ENCODE measurements around the gene COL8A1. TPM values are rescaled to one million over a fixed set of nuclear protein-coding genes. Genes with fewer than 3 reads are reported as not detected.

Gene COL8A1
- total RNA-seq, 1 donor from 2014 or later = 95.1 TPM

DNA sequence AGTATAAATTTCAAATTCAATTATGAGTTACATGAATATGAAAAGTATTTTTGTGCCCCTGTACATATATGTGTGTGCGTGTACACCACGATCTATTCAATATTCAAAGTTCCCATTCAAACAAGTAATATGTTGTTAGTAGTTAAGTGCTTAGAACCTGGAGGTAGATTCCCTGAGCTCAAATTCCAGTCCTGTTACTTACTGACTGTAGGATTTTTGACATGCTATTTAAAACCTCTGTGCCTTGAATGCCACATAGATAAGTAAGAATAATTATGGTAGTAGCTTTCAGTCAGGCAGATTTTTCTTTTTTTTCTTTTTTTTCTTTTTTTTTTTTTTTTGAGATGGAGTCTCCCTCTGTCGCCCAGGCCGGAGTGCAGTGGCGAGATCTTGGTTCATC, 126.0 kb downstream of the COL8A1 start:
- peaks cover 7% of the 10 kb centered on the region for H3K4me1 ChIP-seq
- no peaks in the 10 kb centered on the region for H3K9me3 ChIP-seq
- no peaks in the 10 kb centered on the region for H3K36me3 ChIP-seq
- TF ChIP-seq, protein P1, sequence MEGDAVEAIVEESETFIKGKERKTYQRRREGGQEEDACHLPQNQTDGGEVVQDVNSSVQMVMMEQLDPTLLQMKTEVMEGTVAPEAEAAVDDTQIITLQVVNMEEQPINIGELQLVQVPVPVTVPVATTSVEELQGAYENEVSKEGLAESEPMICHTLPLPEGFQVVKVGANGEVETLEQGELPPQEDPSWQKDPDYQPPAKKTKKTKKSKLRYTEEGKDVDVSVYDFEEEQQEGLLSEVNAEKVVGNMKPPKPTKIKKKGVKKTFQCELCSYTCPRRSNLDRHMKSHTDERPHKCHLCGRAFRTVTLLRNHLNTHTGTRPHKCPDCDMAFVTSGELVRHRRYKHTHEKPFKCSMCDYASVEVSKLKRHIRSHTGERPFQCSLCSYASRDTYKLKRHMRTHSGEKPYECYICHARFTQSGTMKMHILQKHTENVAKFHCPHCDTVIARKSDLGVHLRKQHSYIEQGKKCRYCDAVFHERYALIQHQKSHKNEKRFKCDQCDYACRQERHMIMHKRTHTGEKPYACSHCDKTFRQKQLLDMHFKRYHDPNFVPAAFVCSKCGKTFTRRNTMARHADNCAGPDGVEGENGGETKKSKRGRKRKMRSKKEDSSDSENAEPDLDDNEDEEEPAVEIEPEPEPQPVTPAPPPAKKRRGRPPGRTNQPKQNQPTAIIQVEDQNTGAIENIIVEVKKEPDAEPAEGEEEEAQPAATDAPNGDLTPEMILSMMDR (IDR thresholded peaks at IDR 0.05) = no peak
- H3K27ac ChIP-seq = no peak overlapping the region
- no peak for DNase-seq
- intact Hi-C loops (cut with DNase I) = no loop called here
- H3K4me3 ChIP-seq = no peak overlapping the region
- no peaks in the 10 kb centered on the region for H3K27me3 ChIP-seq
- ATAC-seq = no peak

DNA sequence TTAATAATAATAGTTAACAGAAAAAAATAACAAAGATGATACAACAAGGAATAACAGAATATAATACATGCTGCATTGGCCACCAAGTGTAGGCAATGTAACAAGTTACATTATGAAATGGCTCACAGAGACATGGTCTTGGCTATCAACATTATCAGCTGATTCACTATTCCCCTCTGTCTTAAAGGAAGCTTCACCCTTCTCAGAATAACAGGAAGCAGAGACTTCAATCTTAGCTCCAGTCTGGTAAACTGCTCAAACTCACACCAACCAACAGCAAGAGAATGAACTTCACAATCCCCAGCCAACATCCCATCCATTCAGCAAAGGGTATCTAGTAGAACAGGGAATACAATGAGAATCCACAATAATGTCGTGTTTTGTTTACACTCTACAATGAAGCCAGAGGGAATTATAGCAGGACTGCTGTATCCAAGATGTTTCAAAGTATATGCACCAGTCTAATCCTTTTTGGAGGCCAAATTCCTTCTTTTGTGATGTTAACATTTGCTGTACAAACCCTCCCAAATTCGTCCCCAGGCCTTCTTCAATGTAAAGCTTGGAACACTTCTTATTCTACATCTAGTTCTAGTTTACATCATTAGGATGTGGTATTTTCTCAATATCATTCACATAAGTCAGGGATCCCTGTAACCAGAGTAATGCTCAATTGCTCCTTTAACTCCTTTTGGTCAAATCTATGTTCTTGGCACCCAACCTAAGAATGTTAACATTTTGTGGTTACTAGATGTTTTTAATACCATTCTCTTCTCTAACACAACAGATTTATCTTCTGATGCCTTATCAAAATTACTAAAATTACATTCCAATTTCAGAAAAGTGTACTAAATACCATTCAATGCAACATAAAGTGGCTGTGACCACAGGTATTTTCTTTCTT, 126.9 kb downstream of the COL8A1 start:
- TF ChIP-seq, protein P1 (IDR thresholded peaks at IDR 0.05) = no peak
- no peak overlapping the region for H3K4me3 ChIP-seq
- H3K4me1 ChIP-seq = peaks cover 6% of the 10 kb centered on the region
- H3K36me3 ChIP-seq = no peaks in the 10 kb centered on the region
- no peaks in the 10 kb centered on the region for H3K9me3 ChIP-seq
- DNase-seq (no peak), ATAC-seq (no peak)
- no peak overlapping the region for H3K27ac ChIP-seq
- H3K27me3 ChIP-seq = no peaks in the 10 kb centered on the region
- intact Hi-C loops (cut with DNase I) = no loop called here

DNA sequence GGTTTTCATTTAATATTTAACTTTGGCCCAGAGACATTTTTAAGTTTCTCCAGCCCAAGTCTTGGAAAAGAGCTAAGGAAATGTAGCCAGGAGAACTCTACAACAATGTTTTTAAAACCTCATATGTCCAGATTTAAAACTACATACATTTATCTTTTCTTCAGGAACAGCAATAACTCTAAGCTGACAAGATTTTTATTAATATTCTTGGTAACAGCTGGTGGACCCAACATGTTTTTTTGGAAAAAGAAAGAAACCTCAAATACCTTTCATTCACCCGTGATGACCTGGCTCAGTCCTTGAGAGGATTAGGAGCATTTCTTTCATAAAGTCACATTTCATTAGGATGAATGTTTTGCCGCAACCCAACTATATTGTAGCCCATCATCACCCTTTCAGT, 128.9 kb downstream of the COL8A1 start:
- Histone ChIP-seq H3K4me3 (no peak overlapping the region), H3K9me3 (no peaks in the 10 kb centered on the region), H3K27me3 (no peaks in the 10 kb centered on the region), H3K27ac (no peak overlapping the region), H3K4me1 (no peaks in the 10 kb centered on the region), H3K36me3 (no peaks in the 10 kb centered on the region)
- TF ChIP-seq, protein P1 (IDR thresholded peaks at IDR 0.05) = no peak
- DNase-seq = no peak
- intact Hi-C loops (cut with DNase I) = no loop called here
- no peak for ATAC-seq

DNA sequence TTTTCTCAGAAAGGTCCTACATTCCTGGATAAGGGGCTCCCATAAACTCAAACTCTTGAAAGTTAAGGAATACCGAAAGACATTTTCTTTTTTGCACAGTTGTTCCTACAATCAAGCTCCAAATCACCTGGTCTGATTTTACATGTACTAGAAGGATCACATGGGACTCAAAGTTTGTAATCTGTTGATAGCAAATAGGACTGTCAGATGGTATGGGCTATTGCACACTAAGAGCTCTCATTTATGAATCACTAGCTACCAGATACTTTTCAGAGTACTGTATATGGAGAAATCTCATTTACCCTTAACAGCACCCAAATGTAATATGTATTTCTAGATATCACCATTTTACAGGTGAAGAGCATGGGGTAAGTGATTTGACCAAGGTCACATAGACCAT, 129.7 kb downstream of the COL8A1 start:
- H3K27me3 ChIP-seq = no peaks in the 10 kb centered on the region
- no peaks in the 10 kb centered on the region for H3K9me3 ChIP-seq
- intact Hi-C loops (cut with DNase I) = no loop called here
- H3K4me3 ChIP-seq = no peak overlapping the region
- no peaks in the 10 kb centered on the region for H3K36me3 ChIP-seq
- ATAC-seq = no peak
- no peak overlapping the region for H3K27ac ChIP-seq
- TF ChIP-seq, protein P1 (IDR thresholded peaks at IDR 0.05) = no peak
- no peak for DNase-seq
- no peaks in the 10 kb centered on the region for H3K4me1 ChIP-seq

DNA sequence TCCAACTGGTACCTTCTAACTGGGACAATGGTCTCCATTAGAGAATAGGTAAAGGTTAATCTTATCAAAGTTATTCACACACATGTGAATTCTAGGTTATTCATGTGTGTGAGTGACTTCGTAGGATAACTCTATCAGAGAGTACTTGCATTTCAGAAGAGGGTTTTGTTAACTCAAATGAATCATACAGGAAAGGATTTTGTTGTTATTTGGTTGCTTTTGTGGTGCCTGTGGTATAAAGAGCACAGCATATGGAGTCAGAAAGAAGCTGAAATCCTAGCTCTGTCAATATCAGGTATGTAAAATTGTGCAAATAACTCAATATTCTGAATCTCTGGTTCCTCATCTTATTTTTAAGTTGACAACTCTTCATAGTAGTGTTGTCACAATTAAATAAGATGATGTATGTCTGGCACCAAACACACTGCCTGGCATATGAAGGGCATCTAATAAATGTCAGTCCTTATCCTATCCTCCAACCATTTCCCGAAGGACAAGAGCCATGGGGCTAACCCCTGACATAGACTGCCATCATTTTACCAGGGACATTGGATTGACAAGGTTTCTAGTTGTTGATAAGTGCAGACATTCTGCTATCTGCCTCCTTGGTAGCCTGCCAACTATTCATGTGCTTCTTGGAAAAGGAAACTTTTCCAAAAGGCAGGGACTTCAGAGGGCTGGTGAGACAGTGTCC, 130.6 kb downstream of the COL8A1 start:
- intact Hi-C loops (cut with DNase I) = no loop called here
- no peaks in the 10 kb centered on the region for H3K4me1 ChIP-seq
- no peaks in the 10 kb centered on the region for H3K36me3 ChIP-seq
- ATAC-seq (no peak), DNase-seq (no peak)
- TF ChIP-seq, protein P1 (IDR thresholded peaks at IDR 0.05) = no peak
- H3K27ac ChIP-seq = no peak overlapping the region
- H3K9me3 ChIP-seq = no peaks in the 10 kb centered on the region
- no peaks in the 10 kb centered on the region for H3K27me3 ChIP-seq
- H3K4me3 ChIP-seq = no peak overlapping the region
